ENCODE measurements around the gene PLPP4. TPM values are rescaled to one million over a fixed set of nuclear protein-coding genes. Genes with fewer than 3 reads are reported as not detected.

PLPP4 gene
- total and polyA plus RNA-seq, 2 donors from 2014 or later: 6.4 to 11.2 TPM

DNA sequence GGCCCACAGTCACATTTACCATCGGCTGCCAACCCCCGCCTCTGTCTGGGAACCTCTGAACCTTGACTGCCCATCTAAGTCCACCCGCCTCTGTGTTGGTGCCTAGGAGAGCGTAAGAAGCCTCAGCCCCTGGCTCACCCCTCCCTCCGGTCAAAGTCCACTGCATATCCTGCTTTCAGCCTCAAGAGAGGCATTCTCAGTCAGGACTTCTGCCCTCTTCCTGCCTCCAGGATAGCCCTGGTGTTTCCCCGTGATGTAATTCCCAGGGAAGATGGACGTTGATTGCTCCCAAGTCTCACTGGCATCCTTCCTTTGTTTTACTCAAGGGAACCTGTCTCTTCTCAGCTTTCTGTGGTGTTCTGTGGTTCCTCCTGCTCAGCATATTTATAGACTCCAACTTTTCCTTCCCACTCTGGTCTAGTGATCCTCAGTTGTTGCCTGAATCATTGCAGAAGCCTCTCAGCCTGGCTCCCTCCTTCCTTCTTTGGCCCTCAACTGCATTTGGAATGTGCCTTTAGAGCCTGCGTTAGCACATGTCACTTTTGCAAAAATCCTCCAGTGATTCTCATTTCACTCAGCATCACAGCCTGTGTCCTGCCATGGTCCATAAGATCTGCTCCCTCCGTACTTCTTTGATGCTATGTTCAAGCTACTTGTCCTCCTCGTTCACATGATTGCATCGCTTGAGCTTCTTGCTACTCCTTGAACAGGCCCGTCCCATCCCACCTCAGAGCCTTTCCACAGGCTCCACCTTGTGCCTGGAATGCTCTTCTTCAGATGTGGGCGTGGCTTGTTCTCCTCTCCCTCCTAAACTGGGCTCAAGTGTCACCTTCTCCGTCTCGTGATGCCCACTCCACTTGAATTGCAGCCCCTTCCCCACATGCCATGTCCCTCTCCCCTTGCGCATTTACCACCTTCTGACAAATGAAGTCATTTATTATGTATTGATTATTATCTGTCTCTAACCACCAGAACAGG, 124.2 kb downstream of the PLPP4 start:
- DNase-seq: peak in 4 of 5 donors; percentile 69 to 87 (median 77)
- H3K27ac ChIP-seq (ENCODE audit: low read depth in 2 of 2, low read length in 2 of 2): peak overlapping the region in 1 of 2 donors; percentile 68
- H3K4me3 ChIP-seq (ENCODE audit: low read length in 3 of 3): no peak overlapping the region
- TF ChIP-seq, protein P1, sequence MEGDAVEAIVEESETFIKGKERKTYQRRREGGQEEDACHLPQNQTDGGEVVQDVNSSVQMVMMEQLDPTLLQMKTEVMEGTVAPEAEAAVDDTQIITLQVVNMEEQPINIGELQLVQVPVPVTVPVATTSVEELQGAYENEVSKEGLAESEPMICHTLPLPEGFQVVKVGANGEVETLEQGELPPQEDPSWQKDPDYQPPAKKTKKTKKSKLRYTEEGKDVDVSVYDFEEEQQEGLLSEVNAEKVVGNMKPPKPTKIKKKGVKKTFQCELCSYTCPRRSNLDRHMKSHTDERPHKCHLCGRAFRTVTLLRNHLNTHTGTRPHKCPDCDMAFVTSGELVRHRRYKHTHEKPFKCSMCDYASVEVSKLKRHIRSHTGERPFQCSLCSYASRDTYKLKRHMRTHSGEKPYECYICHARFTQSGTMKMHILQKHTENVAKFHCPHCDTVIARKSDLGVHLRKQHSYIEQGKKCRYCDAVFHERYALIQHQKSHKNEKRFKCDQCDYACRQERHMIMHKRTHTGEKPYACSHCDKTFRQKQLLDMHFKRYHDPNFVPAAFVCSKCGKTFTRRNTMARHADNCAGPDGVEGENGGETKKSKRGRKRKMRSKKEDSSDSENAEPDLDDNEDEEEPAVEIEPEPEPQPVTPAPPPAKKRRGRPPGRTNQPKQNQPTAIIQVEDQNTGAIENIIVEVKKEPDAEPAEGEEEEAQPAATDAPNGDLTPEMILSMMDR (IDR thresholded peaks at IDR 0.05; ENCODE audit: borderline replicate concordance, extremely low read depth, insufficient read depth): no peak
- no peaks in the 10 kb centered on the region for H3K36me3 ChIP-seq (ENCODE audit: control insufficient read depth in 2 of 3, insufficient read depth in 3 of 3, low read length in 3 of 3)
- intact Hi-C loops (cut with DNase I): no loop called here
- H3K4me1 ChIP-seq (ENCODE audit: control insufficient read depth in 2 of 3, insufficient read depth in 2 of 3, low read depth in 1 of 3, low read length in 3 of 3): peaks cover 0 to 27% (median 20%) of the 10 kb centered on the region in 3 donors
- peak overlapping the region in 1 of 3 donors; percentile 3 for H3K9ac ChIP-seq (ENCODE audit: low read length in 3 of 3)
- no peaks in the 10 kb centered on the region for H3K27me3 ChIP-seq (ENCODE audit: control insufficient read depth, insufficient read depth, low read length)
- no peaks in the 10 kb centered on the region for H3K9me3 ChIP-seq (ENCODE audit: control insufficient read depth in 2 of 3, insufficient read depth in 1 of 3, low read length in 3 of 3)
- no peak for FAIRE-seq

DNA sequence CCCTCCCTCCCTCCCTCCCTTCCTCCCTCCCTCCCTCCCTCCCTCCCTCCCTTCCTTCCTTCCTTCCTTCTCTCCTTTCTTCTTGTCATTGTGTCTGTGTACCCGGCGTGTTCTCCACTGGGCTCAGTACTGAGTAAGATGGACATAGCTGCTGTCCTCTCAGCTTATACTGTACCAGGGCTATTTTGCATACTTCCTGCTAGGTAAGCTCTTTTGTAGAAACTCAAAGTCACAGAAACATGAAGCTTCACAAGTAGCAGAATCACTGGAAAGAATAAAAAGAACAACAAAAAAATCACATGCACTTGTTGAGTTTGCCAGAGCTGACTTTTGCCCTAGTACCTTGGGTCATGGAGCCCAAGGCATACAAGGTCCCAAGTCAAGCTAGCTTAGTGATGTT, 125.7 kb downstream of the PLPP4 start:
- Histone ChIP-seq H3K9ac (ENCODE audit: low read length in 3 of 3) (no peak overlapping the region), H3K4me3 (ENCODE audit: low read length in 3 of 3) (no peak overlapping the region), H3K27me3 (ENCODE audit: control insufficient read depth, insufficient read depth, low read length) (no peaks in the 10 kb centered on the region), H3K27ac (ENCODE audit: low read depth in 2 of 2, low read length in 2 of 2) (peak overlapping the region in 1 of 2 donors; percentile 26), H3K36me3 (ENCODE audit: control insufficient read depth in 2 of 3, insufficient read depth in 3 of 3, low read length in 3 of 3) (no peaks in the 10 kb centered on the region), H3K4me1 (ENCODE audit: control insufficient read depth in 2 of 3, insufficient read depth in 2 of 3, low read depth in 1 of 3, low read length in 3 of 3) (peaks cover 0 to 27% (median 20%) of the 10 kb centered on the region in 3 donors), H3K9me3 (ENCODE audit: control insufficient read depth in 2 of 3, insufficient read depth in 1 of 3, low read length in 3 of 3) (no peaks in the 10 kb centered on the region)
- no peak for FAIRE-seq
- TF ChIP-seq, protein P1 (IDR thresholded peaks at IDR 0.05; ENCODE audit: borderline replicate concordance, extremely low read depth, insufficient read depth): no peak
- DNase-seq: no peak
- intact Hi-C loops (cut with DNase I): no loop called here

DNA sequence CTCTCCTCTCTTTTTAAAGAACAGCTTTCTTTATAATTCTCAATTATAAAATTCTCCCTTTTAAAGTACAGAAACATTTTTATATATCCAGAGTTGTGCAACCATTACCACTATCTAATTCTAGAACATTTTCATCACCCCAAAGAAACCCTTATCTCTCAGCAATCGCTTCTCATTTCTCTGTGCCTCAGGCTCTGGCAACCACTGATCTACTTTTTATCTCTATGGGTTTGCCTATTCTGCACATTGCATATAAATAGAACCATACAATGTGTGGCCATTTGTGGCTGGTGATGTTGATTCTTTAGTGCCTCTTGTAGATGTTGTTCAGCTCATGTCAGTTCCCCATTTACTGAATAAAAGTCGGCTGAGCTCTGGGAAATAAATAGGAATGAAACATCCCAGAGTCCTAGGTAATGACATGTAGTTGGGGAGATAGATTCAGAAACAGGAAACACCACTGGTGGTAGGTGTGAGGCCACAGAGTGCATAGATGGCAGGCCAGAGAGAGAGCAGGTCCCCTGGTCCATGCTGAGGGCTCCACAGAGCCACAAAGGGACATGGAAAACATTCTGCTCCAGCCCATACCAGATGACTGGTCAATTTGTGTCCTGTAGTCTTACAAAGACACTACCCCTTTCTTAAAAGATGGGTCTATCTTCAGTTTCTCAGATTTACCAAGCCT, 126.5 kb downstream of the PLPP4 start:
- Histone ChIP-seq H3K36me3 (ENCODE audit: control insufficient read depth in 2 of 3, insufficient read depth in 3 of 3, low read length in 3 of 3) (no peaks in the 10 kb centered on the region), H3K9ac (ENCODE audit: low read length in 3 of 3) (no peak overlapping the region), H3K4me1 (ENCODE audit: control insufficient read depth in 2 of 3, insufficient read depth in 2 of 3, low read depth in 1 of 3, low read length in 3 of 3) (peaks cover 0 to 27% (median 20%) of the 10 kb centered on the region in 3 donors), H3K27me3 (ENCODE audit: control insufficient read depth, insufficient read depth, low read length) (no peaks in the 10 kb centered on the region), H3K4me3 (ENCODE audit: low read length in 3 of 3) (no peak overlapping the region), H3K9me3 (ENCODE audit: control insufficient read depth in 2 of 3, insufficient read depth in 1 of 3, low read length in 3 of 3) (no peaks in the 10 kb centered on the region), H3K27ac (ENCODE audit: low read depth in 2 of 2, low read length in 2 of 2) (peak overlapping the region; percentile 20 to 53)
- TF ChIP-seq, protein P1 (IDR thresholded peaks at IDR 0.05; ENCODE audit: borderline replicate concordance, extremely low read depth, insufficient read depth): no peak
- intact Hi-C loops (cut with DNase I): no loop called here
- FAIRE-seq: no peak
- DNase-seq: no peak

Data from kidney (tissue), 14 donors.